Gastrocnemius medialis (tissue), 4 donors: Measurements from ENCODE around the gene EPHB2.

ENCODE experiments used
- CTCF ChIP-seq, 5 experiments: fragments of 450-650 bp in 3 of 5; fragments of 200-600 bp in 2 of 5; sonication (generic) in 2 of 5; IDR thresholded peaks in 4 of 5; conservative IDR thresholded peaks in 1 of 5; 1 replicate in 4 of 5; 2 replicates in 1 of 5; pipeline ENCODE4 v1.5.1; 2016 to 2019; ENCODE audit warnings: antibody characterized with exemption in 5 of 5, mild to moderate bottlenecking in 3 of 5, moderate library complexity in 3 of 5
- POLR2A ChIP-seq, 2 donors: fragments of 450-650 bp; IDR thresholded peaks; one replicate each; pipeline ENCODE4 v1.6.1; 2017; ENCODE audit warnings: antibody characterized with exemption in 2 of 2, mild to moderate bottlenecking in 2 of 2, moderate library complexity in 2 of 2

GRCh38 chr1:22761821-22762220 is 51.2 kb downstream of the EPHB2 start:
- TF ChIP-seq CTCF (IDR thresholded peaks at IDR 0.05 in 4 of 5, conservative IDR thresholded peaks at IDR 0.05 in 1 of 5) (no peak), POLR2A (IDR thresholded peaks at IDR 0.05) (no peak)
